ENCODE data around the gene RGL4. TPM values are rescaled to one million over a fixed set of nuclear protein-coding genes. Genes with fewer than 3 reads are reported as not detected.
A peak's percentile ranks its signal among the peaks of the same experiment; 100 is the strongest.
"Not testable (repeated sequence)": the region's sequence is repeated elsewhere in the genome, so short reads cannot be mapped to it uniquely, and the experiment has no call there.

RGL4 gene
- total RNA-seq, 1 donor from 2014 or later = 1.9 TPM

- Histone ChIP-seq H3K4me1 (no peaks in the 10 kb centered on the region), H3K9me3 (no peaks in the 10 kb centered on the region), H3K4me3 (no peak overlapping the region), H3K27me3 (ENCODE audit: low read depth) (no peaks in the 10 kb centered on the region), H3K27ac (peak overlapping the region; percentile 51), H3K36me3 (no peaks in the 10 kb centered on the region)
- ATAC-seq (no peak), DNase-seq (no peak)
- no peak for TF ChIP-seq CTCF (IDR thresholded peaks at IDR 0.05)
- intact Hi-C loops (cut with DNase I) = no loop called here
These were observed 31.9 kb downstream of the RGL4 start for GRCh38 chr22:23722724-23723123.

GRCh38 chr22:23728108-23728507 lies 37.3 kb downstream of the RGL4 start:
- H3K36me3 ChIP-seq; H3K27ac ChIP-seq; intact Hi-C loops (cut with DNase I); H3K9me3 ChIP-seq; H3K27me3 ChIP-seq (ENCODE audit: low read depth); ATAC-seq; H3K4me1 ChIP-seq; DNase-seq; H3K4me3 ChIP-seq: not testable (repeated sequence)

- H3K36me3 ChIP-seq = peaks cover 8% of the 10 kb centered on the region
- H3K9me3 ChIP-seq = no peaks in the 10 kb centered on the region
- ATAC-seq (no peak), DNase-seq (no peak)
- no peak overlapping the region for H3K4me3 ChIP-seq
- no peak overlapping the region for H3K27ac ChIP-seq
- no peaks in the 10 kb centered on the region for H3K27me3 ChIP-seq (ENCODE audit: low read depth)
- intact Hi-C loops (cut with DNase I) = no loop called here
- H3K4me1 ChIP-seq = no peaks in the 10 kb centered on the region
- no peak for TF ChIP-seq CTCF (IDR thresholded peaks at IDR 0.05)
These were observed 46.9 kb downstream of the RGL4 start for GRCh38 chr22:23737696-23738095.

- H3K36me3 ChIP-seq = peaks cover 32% of the 10 kb centered on the region
- intact Hi-C loops (cut with DNase I) = no loop called here
- H3K27me3 ChIP-seq (ENCODE audit: low read depth) = no peaks in the 10 kb centered on the region
- H3K27ac ChIP-seq = no peak overlapping the region
- H3K4me1 ChIP-seq = no peaks in the 10 kb centered on the region
- H3K4me3 ChIP-seq = no peak overlapping the region
- no peak for TF ChIP-seq CTCF (IDR thresholded peaks at IDR 0.05)
- no peaks in the 10 kb centered on the region for H3K9me3 ChIP-seq
- ATAC-seq = peak in 1 of 2 donors; percentile 30
- no peak for DNase-seq
These were observed 51.9 kb downstream of the RGL4 start for GRCh38 chr22:23742505-23743264.

GRCh38 chr22:23743303-23743705 lies 52.5 kb downstream of the RGL4 start:
- intact Hi-C loops (cut with DNase I) = no loop called here
- Histone ChIP-seq H3K27ac (no peak overlapping the region), H3K9me3 (no peaks in the 10 kb centered on the region), H3K4me3 (no peak overlapping the region), H3K36me3 (peaks cover 32% of the 10 kb centered on the region), H3K4me1 (no peaks in the 10 kb centered on the region), H3K27me3 (ENCODE audit: low read depth) (no peaks in the 10 kb centered on the region)
- no peak for ATAC-seq
- DNase-seq = no peak
- TF ChIP-seq CTCF (IDR thresholded peaks at IDR 0.05) = no peak

GRCh38 chr22:23744001-23744400 lies 53.2 kb downstream of the RGL4 start:
- Histone ChIP-seq H3K4me1 (no peaks in the 10 kb centered on the region), H3K4me3 (no peak overlapping the region), H3K27me3 (ENCODE audit: low read depth) (no peaks in the 10 kb centered on the region), H3K36me3 (peaks cover 32% of the 10 kb centered on the region), H3K9me3 (no peaks in the 10 kb centered on the region), H3K27ac (no peak overlapping the region)
- intact Hi-C loops (cut with DNase I) = no loop called here
- no peak for TF ChIP-seq CTCF (IDR thresholded peaks at IDR 0.05)
- no peak for DNase-seq
- no peak for ATAC-seq

Data from lower lobe of right lung (tissue), 2 donors.